G401 (cell line): ENCODE data around the gene FLYWCH1. TPM values are rescaled to one million over a fixed set of nuclear protein-coding genes. Genes with fewer than 3 reads are reported as not detected.

Source experiments
- DNase-seq: peaks from one replicate; pipeline ENCODE4 v3.0.0-alpha.2; 2015; ENCODE audit warnings: low spot score
- in situ Hi-C: cut with HindIII; loops from 2 replicates; pipeline ENCODE4 v1.10.0; 2016; ENCODE audit warnings: low sequenced_read_pairs, mixed read lengths
- total RNA-seq: library from RNA; depleted of rRNA; stranded (reverse); fragments of >200 nt; shearing (Covaris generic); gene quantifications from 2 replicates; pipeline ENCODE4 v1.2.3, GENCODE V29; 2014; rRNA removed

The FLYWCH1 gene
- total RNA-seq, 1 experiment from 2014 or later, result 52.7 TPM

DNA sequence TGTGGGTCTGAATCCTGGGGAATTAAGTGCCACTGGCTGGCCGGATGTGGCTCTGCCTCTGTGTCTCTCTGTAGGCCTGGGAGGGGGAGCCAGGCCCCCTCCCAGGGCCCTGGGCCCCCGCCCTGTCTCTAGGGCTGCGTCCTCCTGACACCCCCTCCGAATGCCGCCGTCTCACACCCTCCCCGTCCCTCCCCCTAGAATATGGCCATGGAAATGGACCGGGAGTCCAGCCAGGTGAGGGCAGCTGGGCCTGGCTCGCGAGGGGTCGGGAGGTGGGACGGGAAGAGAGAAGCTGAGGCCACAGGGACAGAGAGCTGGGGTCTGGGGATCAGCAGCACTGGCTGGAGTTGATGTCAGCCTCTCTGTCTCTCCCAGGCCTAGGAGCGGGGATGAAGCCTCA lies 84.6 kb downstream of the FLYWCH1 start:
- no peak for DNase-seq
- in situ Hi-C loops, result no loop called here

DNA sequence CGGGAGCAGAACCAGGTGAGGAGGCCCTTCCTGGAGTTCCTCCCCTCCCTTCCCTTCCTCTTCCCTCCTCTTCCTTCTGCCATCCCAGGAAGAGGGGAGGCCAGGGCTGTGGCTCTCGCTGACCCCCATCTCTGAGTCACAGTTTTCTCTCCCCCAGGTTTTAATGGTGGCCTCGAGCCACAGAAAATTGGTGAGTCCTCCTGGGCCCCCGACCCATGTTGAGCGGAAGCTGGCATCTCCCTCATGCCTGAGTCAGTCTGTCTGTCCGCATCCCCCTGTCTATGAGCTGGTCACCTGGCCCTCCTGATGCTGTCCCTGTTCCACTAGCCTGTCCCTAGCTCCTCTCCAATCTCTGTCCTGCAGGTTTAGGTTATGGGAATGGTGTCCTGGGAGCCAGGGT lies 88.2 kb downstream of the FLYWCH1 start:
- in situ Hi-C loops, result no loop called here
- no peak for DNase-seq

DNA sequence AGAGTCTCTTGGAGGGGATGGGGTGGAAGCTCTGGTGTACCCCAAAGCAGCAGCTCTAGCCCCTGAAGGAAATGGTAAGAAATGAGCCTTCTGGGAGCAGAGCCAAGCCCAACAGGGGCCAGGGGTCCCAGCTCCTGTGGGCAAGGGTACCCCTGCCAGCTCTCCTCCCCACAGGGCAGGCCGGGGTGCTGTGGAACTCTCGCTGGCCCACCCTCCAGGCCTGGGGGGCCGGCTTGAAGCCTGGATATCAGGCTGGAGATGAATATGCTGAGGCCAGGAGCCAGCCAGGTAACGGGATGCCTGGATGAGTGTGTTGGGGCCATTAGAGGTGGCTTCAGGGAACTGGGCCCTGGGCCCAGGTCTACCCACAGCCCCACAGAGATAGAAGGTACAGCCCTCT lies 88.8 kb downstream of the FLYWCH1 start:
- in situ Hi-C loops, result no loop called here
- DNase-seq, result no peak

Other genes with a start within 250 kb of the FLYWCH1 start
- gene KCTD5, start 229.4 kb upstream of the FLYWCH1 start, total RNA-seq, result 88.2 and 89.7 TPM in 2 replicates
- 1.2 and 1.4 TPM in 2 replicates for gene PRSS27, start 191.7 kb upstream of the FLYWCH1 start, total RNA-seq
- 23.0 and 44.7 TPM in 2 replicates for gene SRRM2, start 159.3 kb upstream of the FLYWCH1 start, total RNA-seq
- 178 and 250 TPM in 2 replicates for gene ELOB, start 134.7 kb upstream of the FLYWCH1 start, total RNA-seq
- 0.07 and 10.6 TPM in 2 replicates for gene PRSS33, start 124.4 kb upstream of the FLYWCH1 start, total RNA-seq
- not detected in 2 replicates for gene PRSS41, start 113.5 kb upstream of the FLYWCH1 start, total RNA-seq
- not detected in 2 replicates for gene PRSS21, start 94.7 kb upstream of the FLYWCH1 start, total RNA-seq
- gene ZG16B, start 81.6 kb upstream of the FLYWCH1 start, total RNA-seq, result not detected in 2 replicates
- not detected in 2 replicates for gene PRSS22, start 53.8 kb upstream of the FLYWCH1 start, total RNA-seq
- gene FLYWCH2, start 28.7 kb upstream of the FLYWCH1 start, total RNA-seq, result 91.6 and 137 TPM in 2 replicates
- 64.8 and 80.7 TPM in 2 replicates for gene KREMEN2, start 52.3 kb downstream of the FLYWCH1 start, total RNA-seq
- gene PAQR4, start 57.4 kb downstream of the FLYWCH1 start, total RNA-seq, result 29.0 and 43.4 TPM in 2 replicates
- gene PKMYT1, start 68.5 kb downstream of the FLYWCH1 start, total RNA-seq, result 9.3 and 19.0 TPM in 2 replicates
- gene CLDN9, start 101.0 kb downstream of the FLYWCH1 start, total RNA-seq, result not detected in 2 replicates
- gene CLDN6, start 106.3 kb downstream of the FLYWCH1 start, total RNA-seq, result 1.7 and 2.7 TPM in 2 replicates
- 128 and 129 TPM in 2 replicates for gene TNFRSF12A, start 108.4 kb downstream of the FLYWCH1 start, total RNA-seq
- gene HCFC1R1, start 112.0 kb downstream of the FLYWCH1 start, total RNA-seq, result 55.9 and 59.3 TPM in 2 replicates
- gene THOC6, start 112.1 kb downstream of the FLYWCH1 start, total RNA-seq, result 106 and 120 TPM in 2 replicates
- 1.1 and 1.2 TPM in 2 replicates for gene BICDL2, start 125.0 kb downstream of the FLYWCH1 start, total RNA-seq
- 0.95 and 2.9 TPM in 2 replicates for gene MMP25, start 134.6 kb downstream of the FLYWCH1 start, total RNA-seq
- gene IL32, start 153.7 kb downstream of the FLYWCH1 start, total RNA-seq, result 17.4 and 22.8 TPM in 2 replicates
- 11.2 and 17.3 TPM in 2 replicates for gene ZSCAN10, start 187.4 kb downstream of the FLYWCH1 start, total RNA-seq
- 21.3 and 27.6 TPM in 2 replicates for gene ZNF205, start 200.7 kb downstream of the FLYWCH1 start, total RNA-seq
- 0.31 and 0.61 TPM in 2 replicates for gene ZNF213, start 223.1 kb downstream of the FLYWCH1 start, total RNA-seq